Fibroblast of skin of right quadriceps (primary cell): ENCODE results near the gene SLC6A4.
"Not testable (repeated sequence)": the region's sequence is repeated elsewhere in the genome, so short reads cannot be mapped to it uniquely, and the experiment has no call there.

Experiments
- DNase-seq: peaks from one replicate; pipeline ENCODE4 v3.0.0-alpha.2; 2013

SLC6A4 gene

GRCh38 chr17:30217746-30218245 lies 17.7 kb downstream of the SLC6A4 start:
- no peak for DNase-seq

DNA sequence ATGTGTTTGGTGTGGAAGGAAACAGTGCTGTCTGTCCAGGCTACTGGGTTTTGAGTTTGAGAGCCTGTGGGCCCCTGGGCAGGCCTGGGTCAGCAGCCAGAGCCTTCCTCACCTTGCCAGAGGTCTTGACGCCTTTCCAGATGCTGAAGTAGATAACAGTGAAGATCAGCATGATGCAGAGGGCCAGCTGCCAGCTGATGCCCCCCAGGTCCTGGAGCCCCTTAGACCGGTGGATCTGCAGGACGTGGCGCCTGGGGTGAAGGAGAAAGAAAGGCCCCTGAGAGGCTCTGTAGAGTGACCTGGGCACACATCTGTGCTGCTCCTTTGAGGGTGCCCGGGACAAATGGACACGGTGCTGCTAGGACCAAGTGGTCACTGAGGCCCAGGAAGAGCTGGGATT lies 18.4 kb downstream of the SLC6A4 start:
- DNase-seq: no peak

DNA sequence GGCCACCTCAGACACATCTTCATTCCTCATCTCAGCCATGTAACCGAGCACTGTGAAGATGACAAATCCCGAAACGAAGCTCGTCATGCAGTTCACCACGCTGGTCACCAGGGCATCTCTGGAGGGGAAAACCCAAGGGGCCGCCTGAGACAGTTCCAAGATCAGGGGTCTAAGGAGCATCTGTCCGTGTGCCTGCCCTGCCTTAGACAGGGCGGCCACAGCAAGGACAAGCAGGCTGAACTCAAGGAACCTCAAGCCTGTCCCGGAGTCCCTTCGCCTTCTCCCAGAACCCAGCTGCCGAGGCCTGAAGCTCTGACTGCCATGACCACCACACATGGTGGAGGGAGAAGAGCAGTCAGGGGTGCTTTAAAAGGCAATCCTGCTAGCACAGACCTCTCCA lies 22.7 kb downstream of the SLC6A4 start:
- DNase-seq: no peak

DNA sequence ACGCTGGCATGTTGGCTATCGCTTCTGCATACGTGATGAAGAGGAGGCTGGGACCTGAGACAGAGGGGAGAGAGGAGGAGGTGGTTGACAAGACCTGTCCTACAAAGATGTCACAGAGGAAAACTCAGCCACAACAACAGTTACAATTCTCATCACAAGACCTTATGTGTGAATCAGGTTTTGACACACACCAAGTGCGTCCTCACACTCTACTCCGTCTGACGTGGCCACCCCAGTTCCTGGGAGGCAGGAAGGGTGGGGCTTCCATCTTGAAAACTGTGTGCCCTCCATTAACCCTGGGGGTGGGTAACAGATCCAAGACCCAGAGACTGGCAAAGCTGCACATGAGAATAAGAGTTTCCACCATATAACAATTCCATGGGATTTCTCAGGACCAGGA lies 24.1 kb downstream of the SLC6A4 start:
- no peak for DNase-seq

GRCh38 chr17:30210901-30211300 lies 24.6 kb downstream of the SLC6A4 start:
- no peak for DNase-seq

DNA sequence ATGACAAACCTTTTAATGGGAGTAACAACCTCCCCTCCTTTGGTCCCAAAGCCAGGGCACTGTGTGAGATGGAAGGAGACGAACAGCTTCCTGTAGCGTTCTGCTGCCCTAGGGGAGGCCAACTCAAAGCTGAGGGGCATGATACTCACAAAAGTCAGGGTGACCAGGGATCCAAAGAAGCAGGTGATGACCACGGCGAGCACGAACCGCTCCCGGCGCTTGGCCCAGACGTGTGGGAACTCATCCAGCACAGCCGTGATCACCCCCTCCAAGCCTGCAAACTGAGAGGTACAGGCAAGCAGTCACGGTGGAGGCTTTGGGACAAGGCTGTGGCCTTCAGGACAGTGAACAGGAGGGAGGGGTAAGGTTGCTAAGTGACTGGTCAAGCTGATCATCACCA lies 25.1 kb downstream of the SLC6A4 start:
- no peak for DNase-seq

DNA sequence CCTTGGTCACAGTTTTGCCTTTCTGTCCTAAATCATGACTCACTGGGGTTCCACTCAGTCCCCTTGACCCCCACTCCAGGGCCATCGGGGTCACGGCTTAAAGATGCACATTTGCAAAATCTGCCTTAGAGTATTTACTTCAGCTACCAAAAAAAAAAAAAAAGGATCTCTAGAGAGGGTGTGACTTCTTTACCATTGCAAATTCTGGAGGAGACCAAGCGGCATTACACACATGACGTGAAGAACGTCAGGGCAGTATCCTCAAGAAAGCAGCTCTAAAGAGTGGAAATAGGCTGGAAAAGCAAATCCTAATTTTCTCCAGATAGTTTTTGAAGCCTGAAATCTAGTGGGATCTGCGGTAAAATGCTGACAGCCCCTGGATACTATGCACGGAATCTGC lies 25.6 kb downstream of the SLC6A4 start:
- DNase-seq: no peak

GRCh38 chr17:30208214-30208613 lies 27.3 kb downstream of the SLC6A4 start:
- no peak for DNase-seq

DNA sequence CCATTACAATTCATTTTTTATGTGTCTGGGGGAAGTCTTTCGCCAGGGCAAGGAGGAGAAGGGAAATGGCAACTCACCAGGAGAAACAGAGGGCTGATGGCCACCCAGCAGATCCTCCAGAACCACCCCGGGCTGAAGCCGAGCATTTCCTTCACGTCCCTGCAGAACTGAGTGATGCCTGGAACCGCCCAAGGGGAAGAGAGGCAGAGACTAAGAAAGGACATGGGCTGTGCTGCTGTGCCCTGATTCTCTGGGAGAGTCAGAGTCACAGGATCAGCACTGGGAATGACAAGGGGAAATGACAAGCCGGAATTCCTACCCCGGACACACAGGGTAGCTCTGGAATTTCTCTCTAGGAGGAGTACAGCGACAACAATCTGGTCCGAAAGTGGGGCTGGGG lies 27.8 kb downstream of the SLC6A4 start:
- no peak for DNase-seq

GRCh38 chr17:30203471-30203981 lies 32.0 kb downstream of the SLC6A4 start:
- no peak for DNase-seq

- DNase-seq: not testable (repeated sequence)
Measured at GRCh38 chr17:30200656-30201055, 34.8 kb downstream of the SLC6A4 start.

GRCh38 chr17:30200106-30200505 lies 35.4 kb downstream of the SLC6A4 start:
- no peak for DNase-seq

DNA sequence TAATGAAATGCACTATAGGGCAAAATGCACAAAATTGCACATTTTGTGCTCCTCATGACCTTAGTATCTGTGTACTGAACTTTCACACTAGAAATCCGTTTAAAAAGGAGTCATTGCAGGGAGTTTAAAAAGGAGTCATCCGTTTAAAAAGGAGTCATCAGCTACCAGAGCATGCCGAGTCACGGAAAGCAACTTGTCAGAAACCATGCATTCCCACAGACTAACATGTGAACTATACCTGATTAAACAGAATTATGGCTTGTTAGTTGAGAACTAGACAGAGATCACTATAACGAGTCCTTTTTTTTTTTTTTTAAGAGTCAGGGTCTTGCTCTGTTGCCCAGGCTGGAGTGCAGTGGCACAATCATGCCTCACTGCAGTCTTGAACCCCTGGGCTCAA lies 35.9 kb downstream of the SLC6A4 start:
- DNase-seq: no peak

DNA sequence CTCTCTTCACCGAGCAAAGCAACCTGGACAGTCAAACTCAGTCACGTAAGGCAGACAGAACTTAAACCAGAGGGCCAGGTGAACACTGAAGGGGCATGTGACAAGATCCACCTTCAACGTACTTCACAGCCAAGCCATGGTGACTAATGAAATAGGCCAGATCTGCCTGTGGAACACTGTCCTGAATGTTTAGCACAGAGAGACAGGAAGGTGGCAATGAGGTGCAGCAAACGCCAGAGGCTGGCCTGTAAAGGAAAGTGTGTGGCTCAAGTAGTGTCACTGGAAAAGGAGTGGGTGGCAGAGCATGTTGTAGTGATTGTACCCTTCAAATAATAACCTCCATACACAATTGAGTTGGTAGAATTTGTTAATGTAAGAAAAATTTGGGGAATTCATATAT lies 38.1 kb downstream of the SLC6A4 start:
- DNase-seq: no peak

- no peak for DNase-seq
Measured at GRCh38 chr17:30196504-30196903, 39.0 kb downstream of the SLC6A4 start.

GRCh38 chr17:30191072-30191471 lies 44.4 kb downstream of the SLC6A4 start:
- DNase-seq: no peak

DNA sequence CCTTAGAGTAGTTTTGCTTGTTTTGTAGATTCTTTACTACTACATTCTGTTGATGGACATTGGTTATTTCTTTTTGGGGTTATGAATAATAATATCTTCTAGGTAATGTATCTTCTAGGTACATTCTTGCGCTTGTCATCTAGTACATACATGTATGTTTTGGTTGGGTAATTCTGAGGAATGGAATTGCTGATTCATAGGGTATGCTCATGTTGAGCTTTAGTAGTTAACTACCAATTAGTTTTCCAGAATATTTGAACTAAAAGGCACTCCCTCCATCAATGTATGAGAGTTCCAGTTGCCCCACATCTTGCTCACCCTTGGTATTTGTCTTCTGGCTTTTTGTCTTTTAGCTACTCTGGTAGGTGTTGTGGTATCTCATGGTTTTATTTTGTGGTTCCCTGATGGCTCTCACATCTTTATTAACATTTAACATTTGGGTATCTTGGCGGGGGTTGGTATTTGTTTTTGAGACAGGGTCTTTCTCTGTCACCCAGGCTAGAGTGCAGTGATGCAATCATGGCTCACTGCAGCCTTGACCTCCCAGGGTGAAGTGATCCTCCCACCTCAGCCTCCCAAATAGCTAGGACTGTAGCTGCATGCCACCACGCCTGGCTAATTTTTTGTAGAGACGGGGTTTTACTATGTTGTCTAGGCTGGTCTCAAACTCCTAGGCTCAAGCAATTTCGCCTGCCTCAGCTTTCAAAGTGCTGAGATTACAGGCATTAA lies 47.1 kb downstream of the SLC6A4 start:
- no peak for DNase-seq

GRCh38 chr17:30187573-30187972 lies 47.9 kb downstream of the SLC6A4 start:
- DNase-seq: no peak

DNA sequence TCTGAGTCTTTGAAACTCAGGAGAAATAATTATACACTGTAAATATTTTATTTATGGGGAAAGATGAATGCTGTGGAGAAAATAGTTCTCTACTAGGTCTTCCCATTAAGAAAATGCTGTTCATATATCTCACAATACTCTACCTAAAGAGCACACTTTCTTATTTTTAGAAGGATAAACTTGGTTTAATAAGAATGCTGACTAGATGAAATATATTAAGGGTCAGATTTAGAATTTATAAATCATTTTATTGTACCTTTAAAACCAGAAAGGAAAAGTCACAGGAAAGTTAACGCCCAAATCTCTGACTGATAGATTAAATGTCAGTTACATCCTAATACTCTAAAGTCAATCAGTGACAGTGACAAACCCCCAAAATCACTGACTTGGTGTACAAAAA lies 48.7 kb downstream of the SLC6A4 start:
- no peak for DNase-seq

DNA sequence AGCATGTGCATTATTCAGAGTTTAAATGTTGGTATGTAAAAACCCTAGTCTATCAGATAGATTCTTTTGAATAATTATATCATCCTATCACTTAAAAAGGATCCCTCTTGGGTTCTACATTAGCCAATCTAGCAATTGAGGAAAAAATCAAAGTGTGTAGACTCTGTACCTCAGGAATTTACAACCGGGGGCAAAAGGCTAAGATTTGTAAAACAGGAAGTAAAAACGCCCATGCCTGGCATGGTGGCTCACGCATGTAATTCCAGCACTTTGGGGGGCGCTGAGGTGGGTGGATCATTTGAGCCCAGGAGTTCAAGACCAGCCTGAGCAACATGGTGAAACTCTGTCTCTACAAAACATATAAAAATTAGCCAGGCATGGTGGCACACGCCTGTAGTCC lies 58.6 kb downstream of the SLC6A4 start:
- no peak for DNase-seq

DNA sequence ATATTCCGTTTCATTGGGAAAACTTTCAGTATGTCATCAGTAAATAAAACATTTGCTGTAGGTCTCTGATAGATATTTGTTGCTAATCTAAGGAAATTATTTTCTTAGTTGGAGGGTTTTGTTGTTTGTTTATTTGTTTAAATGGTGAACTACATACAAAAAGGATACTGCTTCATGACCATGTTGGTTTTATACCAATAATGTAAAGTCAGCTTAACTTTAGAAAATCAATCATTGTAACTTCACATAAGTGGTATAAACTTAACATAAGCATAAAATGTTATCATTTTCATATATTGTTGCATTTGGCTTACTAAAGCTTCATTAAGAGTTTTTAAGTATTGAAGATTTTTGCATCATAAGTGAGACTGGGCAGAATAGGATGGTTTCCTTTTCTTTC lies 60.9 kb downstream of the SLC6A4 start:
- no peak for DNase-seq

- no peak for DNase-seq
Measured at GRCh38 chr17:30173649-30174048, 61.8 kb downstream of the SLC6A4 start.

DNA sequence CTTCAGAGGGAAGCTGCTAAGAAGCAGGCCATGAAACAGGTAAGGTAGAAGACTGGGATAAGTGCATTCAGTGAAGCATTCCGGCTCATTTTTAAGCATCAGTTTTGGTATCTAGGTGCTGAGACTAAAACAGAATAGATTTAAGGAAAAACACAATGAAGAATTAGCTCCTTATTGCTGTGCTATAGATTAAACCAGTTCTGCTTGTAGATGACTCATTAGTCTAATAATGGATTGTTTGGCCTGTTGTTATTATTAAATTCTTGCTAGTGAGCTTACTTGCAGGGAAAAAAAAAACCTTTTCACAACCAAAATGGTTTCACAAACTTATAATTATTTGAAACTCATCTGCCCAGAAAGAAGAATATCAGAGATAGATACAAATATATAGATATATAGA lies 62.9 kb downstream of the SLC6A4 start:
- no peak for DNase-seq

GRCh38 chr17:30170415-30170987 lies 65.0 kb downstream of the SLC6A4 start:
- DNase-seq: no peak

DNA sequence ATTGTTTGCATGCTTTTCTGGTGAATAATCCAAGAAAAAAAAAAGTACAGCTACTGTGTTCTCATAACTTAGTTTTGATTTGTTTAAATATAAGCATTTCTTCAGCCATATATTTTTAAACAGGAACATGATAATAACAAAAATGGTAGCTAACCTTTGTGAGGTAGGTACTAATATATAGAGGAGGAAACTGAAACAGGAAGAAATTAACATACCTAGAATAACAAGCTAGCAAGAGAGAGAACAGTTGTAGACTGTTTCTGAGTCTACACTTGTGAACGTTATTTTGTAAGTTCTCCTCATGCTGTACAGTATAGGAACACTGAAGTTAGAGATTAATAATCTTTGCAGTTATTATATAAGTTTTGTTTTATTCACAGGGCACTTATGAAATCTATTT lies 69.5 kb downstream of the SLC6A4 start:
- DNase-seq: no peak
